GM12873 (cell line): ENCODE measurements around the gene PTPRT.

Experiments
- CTCF ChIP-seq: IDR thresholded peaks from 2 replicates; pipeline ENCODE4 v1.5.1; 2012; ENCODE audit warnings: low read depth, mild to moderate bottlenecking, moderate library complexity, low read length, control low read depth; ENCODE audit not compliant: insufficient read depth; ENCODE audit errors: missing control alignments

PTPRT gene

DNA sequence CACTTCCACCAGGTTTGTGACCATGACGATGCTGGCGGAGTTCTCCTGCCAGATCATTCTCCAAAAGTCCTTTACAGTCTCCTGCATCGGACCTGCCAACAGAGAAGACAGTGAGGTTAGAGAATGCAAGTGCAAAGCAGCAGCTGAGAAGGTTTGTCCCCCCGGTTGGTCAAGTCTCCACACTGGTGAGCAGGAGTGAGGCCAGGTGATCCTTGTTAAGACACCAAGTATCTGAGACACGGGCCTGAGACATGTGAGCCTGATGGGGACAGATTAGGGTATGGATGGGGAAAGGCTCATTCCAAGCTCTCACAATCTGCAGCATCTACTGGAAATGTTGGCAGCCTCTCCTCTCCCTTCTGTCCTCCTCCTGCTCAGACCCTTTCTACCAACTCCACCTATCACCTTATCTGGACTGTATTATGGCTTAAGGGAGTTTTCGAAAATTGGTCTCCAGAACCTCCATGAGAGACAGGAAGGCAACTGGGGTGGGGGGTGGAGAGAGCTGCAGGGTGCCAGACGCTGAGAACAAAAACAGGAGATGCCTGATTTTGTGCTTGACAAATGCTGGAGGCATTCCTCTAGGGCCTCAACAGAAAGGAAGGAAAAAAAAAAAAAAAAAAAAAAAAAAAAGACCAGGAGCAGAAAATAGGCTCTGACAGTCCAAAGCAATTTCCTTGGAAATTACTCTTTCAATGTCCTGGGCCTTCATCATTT is 1071.1 kb downstream of the PTPRT start:
- TF ChIP-seq CTCF, result no peak

- TF ChIP-seq CTCF, result no peak
Measured at GRCh38 chr20:42118001-42118400, 1071.7 kb downstream of the PTPRT start.

- no peak for TF ChIP-seq CTCF
Measured at GRCh38 chr20:42113236-42113635, 1076.5 kb downstream of the PTPRT start.

GRCh38 chr20:42112161-42112560 is 1077.5 kb downstream of the PTPRT start:
- no peak for TF ChIP-seq CTCF

- TF ChIP-seq CTCF, result no peak
Measured at GRCh38 chr20:42111349-42111748, 1078.4 kb downstream of the PTPRT start.

GRCh38 chr20:42110301-42110700 is 1079.4 kb downstream of the PTPRT start:
- no peak for TF ChIP-seq CTCF

- no peak for TF ChIP-seq CTCF
Measured at GRCh38 chr20:42102000-42102399, 1087.7 kb downstream of the PTPRT start.
